Measurements from ENCODE around the gene SKI. TPM values are rescaled to one million over a fixed set of nuclear protein-coding genes. Genes with fewer than 3 reads are reported as not detected.

The SKI gene
- total RNA-seq, 1 donor from 2014 or later: 13.5 TPM

GRCh38 chr1:2204415-2205190 lies 23.5 kb upstream of the SKI start:
- no peak for TF ChIP-seq CTCF (conservative IDR thresholded peaks at IDR 0.05; ENCODE audit: low read depth, low read length)
- no peak for DNase-seq (ENCODE audit: low read depth)
- H3K4me3 ChIP-seq (ENCODE audit: low read depth, low read length): peak overlapping the region; percentile 61

GRCh38 chr1:2205191-2205952 lies 22.7 kb upstream of the SKI start:
- peak overlapping the region; percentile 58 for H3K4me3 ChIP-seq (ENCODE audit: low read depth, low read length)
- TF ChIP-seq CTCF (conservative IDR thresholded peaks at IDR 0.05; ENCODE audit: low read depth, low read length): no peak
- DNase-seq (ENCODE audit: low read depth): no peak

- no peak for TF ChIP-seq CTCF (conservative IDR thresholded peaks at IDR 0.05; ENCODE audit: low read depth, low read length)
- peak overlapping the region; percentile 26 for H3K4me3 ChIP-seq (ENCODE audit: low read depth, low read length)
- no peak for DNase-seq (ENCODE audit: low read depth)
Measured at GRCh38 chr1:2206813-2207487, 21.2 kb upstream of the SKI start.

GRCh38 chr1:2208309-2209239 lies 19.5 kb upstream of the SKI start:
- no peak for TF ChIP-seq CTCF (conservative IDR thresholded peaks at IDR 0.05; ENCODE audit: low read depth, low read length)
- no peak for DNase-seq (ENCODE audit: low read depth)
- H3K4me3 ChIP-seq (ENCODE audit: low read depth, low read length): peak overlapping the region; percentile 27

GRCh38 chr1:2209400-2210083 lies 18.6 kb upstream of the SKI start:
- DNase-seq (ENCODE audit: low read depth): no peak
- TF ChIP-seq CTCF (conservative IDR thresholded peaks at IDR 0.05; ENCODE audit: low read depth, low read length): no peak

More at GRCh38 chr1:2209400-2210083, 18.6 kb upstream of the SKI start:
- no peak overlapping the region for H3K4me3 ChIP-seq (ENCODE audit: low read depth, low read length)

All from epithelial cell of proximal tubule (primary cell).